Gastrocnemius medialis (tissue), 4 donors: ENCODE results near the gene RPS10. TPM values are rescaled to one million over a fixed set of nuclear protein-coding genes. Genes with fewer than 3 reads are reported as not detected.

Experiments
- ATAC-seq, 2 donors: fragments of 150-250 bp; one replicate each; pipeline ENCODE4 v1.9.1; 2016
- DNase-seq, 2 donors: peaks; one replicate each; pipeline ENCODE4 v3.0.0-alpha.2; 2019
- H3K27ac ChIP-seq, 4 donors: fragments of 200-600 bp; sonication (generic); 1 replicate in 1 of 4; 2 replicates in 3 of 4; pipeline ENCODE4 v1.5.1; 2016 to 2018; ENCODE audit warnings: mild to moderate bottlenecking in 2 of 4, moderate library complexity in 1 of 4
- H3K27me3 ChIP-seq, 3 donors: fragments of 200-600 bp; sonication (generic) in 2 of 3; 1 replicate in 1 of 3; 2 replicates in 2 of 3; pipeline versions ENCODE4 v1.5.1 to v1.6.0; 2016 to 2019; ENCODE audit warnings: mild to moderate bottlenecking in 1 of 3, moderate library complexity in 1 of 3
- H3K36me3 ChIP-seq, 2 donors: fragments of 200-600 bp; sonication (generic) in 1 of 2; one replicate each; pipeline ENCODE4 v1.5.1; 2017 to 2018
- H3K4me1 ChIP-seq, 2 donors: fragments of 200-600 bp; sonication (generic) in 1 of 2; one replicate each; pipeline ENCODE4 v1.5.1; 2016 to 2017; ENCODE audit warnings: mild to moderate bottlenecking in 2 of 2
- H3K4me3 ChIP-seq, 4 donors: fragments of 200-600 bp; sonication (generic) in 3 of 4; 1 replicate in 1 of 4; 2 replicates in 3 of 4; pipeline ENCODE4 v1.5.1; 2016 to 2019; ENCODE audit warnings: mild to moderate bottlenecking in 2 of 4
- H3K9me3 ChIP-seq, 3 donors: fragments of 200-600 bp; sonication (generic) in 2 of 3; 1 replicate in 1 of 3; 2 replicates in 2 of 3; pipeline ENCODE4 v1.5.1; 2016 to 2019
- POLR2A ChIP-seq, 2 donors: fragments of 450-650 bp; IDR thresholded peaks; one replicate each; pipeline ENCODE4 v1.6.1; 2017; ENCODE audit warnings: antibody characterized with exemption in 2 of 2, mild to moderate bottlenecking in 2 of 2, moderate library complexity in 2 of 2
- in situ Hi-C, 4 donors: fragments of 200-750 bp; cut with MboI; loops; one replicate each; pipeline versions ENCODE4 v1.15.0 to v1.8.0; 2017; ENCODE audit warnings: low sequenced_read_pairs in 4 of 4
- intact Hi-C: fragments of 100-400 bp; cut with DNase I; formaldehyde crosslinking; loops from one replicate; pipeline ENCODE4 v1.15.1; 2023; ENCODE audit warnings: low total_unique reads
- total RNA-seq, 4 donors: library from RNA; depleted of rRNA; stranded (reverse); fragments of >200 nt; gene quantifications; one replicate each; pipeline versions ENCODE4 v1.1.0 to v1.2.3, GENCODE V29; 2016
- TF ChIP-seq, protein P1 (sequence below), 5 experiments: fragments of 450-650 bp in 3 of 5; fragments of 200-600 bp in 2 of 5; sonication (generic) in 2 of 5; IDR thresholded peaks in 4 of 5; conservative IDR thresholded peaks in 1 of 5; 1 replicate in 4 of 5; 2 replicates in 1 of 5; pipeline ENCODE4 v1.5.1; 2016 to 2019; ENCODE audit warnings: antibody characterized with exemption in 5 of 5, mild to moderate bottlenecking in 3 of 5, moderate library complexity in 3 of 5

Gene RPS10
- total RNA-seq, 4 donors from 2014 or later: 1,471 to 2,243 (median 1,775) TPM

- H3K4me3 ChIP-seq: no peak overlapping the region
- H3K27me3 ChIP-seq: no peaks in the 10 kb centered on the region
- H3K9me3 ChIP-seq: no peaks in the 10 kb centered on the region
- in situ Hi-C loops (no loop called here), intact Hi-C loops (no loop called here)
- TF ChIP-seq POLR2A (IDR thresholded peaks at IDR 0.05): no peak
- TF ChIP-seq, protein P1, sequence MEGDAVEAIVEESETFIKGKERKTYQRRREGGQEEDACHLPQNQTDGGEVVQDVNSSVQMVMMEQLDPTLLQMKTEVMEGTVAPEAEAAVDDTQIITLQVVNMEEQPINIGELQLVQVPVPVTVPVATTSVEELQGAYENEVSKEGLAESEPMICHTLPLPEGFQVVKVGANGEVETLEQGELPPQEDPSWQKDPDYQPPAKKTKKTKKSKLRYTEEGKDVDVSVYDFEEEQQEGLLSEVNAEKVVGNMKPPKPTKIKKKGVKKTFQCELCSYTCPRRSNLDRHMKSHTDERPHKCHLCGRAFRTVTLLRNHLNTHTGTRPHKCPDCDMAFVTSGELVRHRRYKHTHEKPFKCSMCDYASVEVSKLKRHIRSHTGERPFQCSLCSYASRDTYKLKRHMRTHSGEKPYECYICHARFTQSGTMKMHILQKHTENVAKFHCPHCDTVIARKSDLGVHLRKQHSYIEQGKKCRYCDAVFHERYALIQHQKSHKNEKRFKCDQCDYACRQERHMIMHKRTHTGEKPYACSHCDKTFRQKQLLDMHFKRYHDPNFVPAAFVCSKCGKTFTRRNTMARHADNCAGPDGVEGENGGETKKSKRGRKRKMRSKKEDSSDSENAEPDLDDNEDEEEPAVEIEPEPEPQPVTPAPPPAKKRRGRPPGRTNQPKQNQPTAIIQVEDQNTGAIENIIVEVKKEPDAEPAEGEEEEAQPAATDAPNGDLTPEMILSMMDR (IDR thresholded peaks at IDR 0.05 in 4 of 5, conservative IDR thresholded peaks at IDR 0.05 in 1 of 5): no peak
- H3K36me3 ChIP-seq: no peaks in the 10 kb centered on the region
- peaks cover 70 to 73% of the 10 kb centered on the region in 2 donors for H3K4me1 ChIP-seq
- ATAC-seq (peak in 1 of 2 donors; percentile 59), DNase-seq (peak in 1 of 2 donors; percentile 22)
- H3K27ac ChIP-seq: peak overlapping the region; percentile 60 to 98 (median 80)
Measured at GRCh38 chr6:34386316-34387137, 39.3 kb downstream of the RPS10 start.

- ATAC-seq (no peak), DNase-seq (no peak)
- peaks cover 68 to 79% of the 10 kb centered on the region in 2 donors for H3K4me1 ChIP-seq
- intact Hi-C loops: no loop called here
- in situ Hi-C loops: no loop called here
- H3K36me3 ChIP-seq: no peaks in the 10 kb centered on the region
- no peak overlapping the region for H3K4me3 ChIP-seq
- no peaks in the 10 kb centered on the region for H3K27me3 ChIP-seq
- TF ChIP-seq, protein P1 (IDR thresholded peaks at IDR 0.05 in 4 of 5, conservative IDR thresholded peaks at IDR 0.05 in 1 of 5): no peak
- TF ChIP-seq POLR2A (IDR thresholded peaks at IDR 0.05): no peak
- no peaks in the 10 kb centered on the region for H3K9me3 ChIP-seq
- peak overlapping the region; percentile 60 to 98 (median 80) for H3K27ac ChIP-seq
Measured at GRCh38 chr6:34385793-34386195, 40.1 kb downstream of the RPS10 start.

GRCh38 chr6:34384321-34385153 lies 41.3 kb downstream of the RPS10 start:
- no peaks in the 10 kb centered on the region for H3K27me3 ChIP-seq
- no peak overlapping the region for H3K4me3 ChIP-seq
- TF ChIP-seq, protein P1 (IDR thresholded peaks at IDR 0.05 in 4 of 5, conservative IDR thresholded peaks at IDR 0.05 in 1 of 5): no peak
- no peak for TF ChIP-seq POLR2A (IDR thresholded peaks at IDR 0.05)
- H3K4me1 ChIP-seq: peaks cover 56 to 71% of the 10 kb centered on the region in 2 donors
- no peaks in the 10 kb centered on the region for H3K36me3 ChIP-seq
- in situ Hi-C loops (no loop called here), intact Hi-C loops (no loop called here)
- no peak for DNase-seq
- peak overlapping the region; percentile 74 to 98 (median 80) for H3K27ac ChIP-seq
- ATAC-seq: no peak
- no peaks in the 10 kb centered on the region for H3K9me3 ChIP-seq

GRCh38 chr6:34383656-34384320 lies 42.1 kb downstream of the RPS10 start:
- intact Hi-C loops (no loop called here), in situ Hi-C loops (no loop called here)
- no peak overlapping the region for H3K4me3 ChIP-seq
- peak in 1 of 2 donors; percentile 41 for ATAC-seq
- H3K36me3 ChIP-seq: no peaks in the 10 kb centered on the region
- H3K9me3 ChIP-seq: no peaks in the 10 kb centered on the region
- H3K4me1 ChIP-seq: peaks cover 55 to 64% of the 10 kb centered on the region in 2 donors
- no peak for TF ChIP-seq POLR2A (IDR thresholded peaks at IDR 0.05)
- TF ChIP-seq, protein P1 (IDR thresholded peaks at IDR 0.05 in 4 of 5, conservative IDR thresholded peaks at IDR 0.05 in 1 of 5): no peak
- no peaks in the 10 kb centered on the region for H3K27me3 ChIP-seq
- peak overlapping the region; percentile 74 to 98 (median 80) for H3K27ac ChIP-seq
- DNase-seq: no peak
